ENCODE measurements around the gene PPM1M.
"Not testable (repeated sequence)": the region's sequence is repeated elsewhere in the genome, so short reads cannot be mapped to it uniquely, and the experiment has no call there.

The PPM1M gene

DNA sequence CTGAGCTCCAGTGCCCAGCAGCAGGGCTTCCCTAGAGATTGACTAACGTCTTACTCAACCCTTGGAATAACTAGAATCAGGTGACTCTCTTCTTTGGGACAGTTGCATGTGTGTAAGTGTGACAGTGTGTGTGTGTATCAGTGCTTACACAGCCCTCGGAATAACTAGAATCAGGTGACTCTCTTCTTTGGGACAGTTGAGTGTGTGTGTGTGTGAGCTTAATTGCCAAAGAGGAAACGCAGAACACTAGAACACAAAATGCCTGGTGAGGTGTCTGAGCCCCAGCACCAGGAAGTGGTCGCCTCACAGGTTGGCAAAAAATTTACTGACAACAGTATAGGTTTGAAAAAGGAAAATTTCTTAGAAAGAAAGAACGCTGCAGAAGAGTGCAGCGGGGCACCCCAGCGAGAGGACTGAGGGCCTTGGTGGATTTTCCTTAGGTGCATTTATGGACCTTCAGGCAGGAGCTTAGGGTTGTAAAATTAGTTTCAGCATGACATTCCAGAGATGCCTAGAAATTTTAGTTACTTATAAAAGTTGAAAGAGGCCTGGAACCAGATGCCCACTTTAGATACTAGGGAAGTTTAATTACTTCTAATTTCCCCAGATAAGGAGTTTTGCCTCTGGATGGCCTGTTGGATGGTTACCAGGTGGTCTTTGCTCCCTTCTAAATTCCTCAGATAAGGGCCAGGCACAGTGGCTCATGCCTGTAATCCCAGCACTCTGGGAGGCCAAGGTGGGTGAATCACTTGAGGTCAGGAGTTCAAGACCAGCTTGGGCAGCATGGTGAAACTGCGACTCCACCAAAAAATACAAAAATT, 36.6 kb downstream of the PPM1M start (continued):
- TF ChIP-seq ZNF626 (tag by site-specific recombination; IDR thresholded peaks at IDR 0.05) (no peak), ZNF433 (tag by site-specific recombination; IDR thresholded peaks at IDR 0.05; ENCODE audit: low read depth) (no peak)
- TF ChIP-seq, protein P1, sequence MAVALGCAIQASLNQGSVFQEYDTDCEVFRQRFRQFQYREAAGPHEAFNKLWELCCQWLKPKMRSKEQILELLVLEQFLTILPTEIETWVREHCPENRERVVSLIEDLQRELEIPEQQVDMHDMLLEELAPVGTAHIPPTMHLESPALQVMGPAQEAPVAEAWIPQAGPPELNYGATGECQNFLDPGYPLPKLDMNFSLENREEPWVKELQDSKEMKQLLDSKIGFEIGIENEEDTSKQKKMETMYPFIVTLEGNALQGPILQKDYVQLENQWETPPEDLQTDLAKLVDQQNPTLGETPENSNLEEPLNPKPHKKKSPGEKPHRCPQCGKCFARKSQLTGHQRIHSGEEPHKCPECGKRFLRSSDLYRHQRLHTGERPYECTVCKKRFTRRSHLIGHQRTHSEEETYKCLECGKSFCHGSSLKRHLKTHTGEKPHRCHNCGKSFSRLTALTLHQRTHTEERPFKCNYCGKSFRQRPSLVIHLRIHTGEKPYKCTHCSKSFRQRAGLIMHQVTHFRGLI (tag by site-specific recombination; IDR thresholded peaks at IDR 0.05) = no peak

DNA sequence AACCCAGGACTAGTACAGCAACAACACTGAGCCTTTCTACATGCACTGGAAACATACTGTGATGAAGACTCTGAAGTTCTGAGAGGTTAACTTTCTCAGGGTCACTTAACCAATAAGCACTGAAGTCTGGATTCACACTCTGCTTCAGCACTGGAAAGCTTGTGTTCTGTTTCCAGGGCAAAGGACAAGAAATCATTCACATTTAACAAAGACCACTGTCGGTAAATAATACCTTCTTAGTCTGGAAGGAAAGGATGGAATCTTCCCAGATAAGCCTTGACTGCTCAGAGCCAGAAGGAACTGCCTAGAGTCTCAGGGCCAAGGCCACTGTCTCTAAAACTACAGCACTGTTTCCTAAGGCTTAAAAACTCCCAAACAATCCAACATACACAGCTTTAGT, 37.7 kb downstream of the PPM1M start:
- POLR2A ChIA-PET = no interaction called here
- Histone ChIP-seq H3K36me3 (ENCODE audit: control insufficient read depth in 2 of 2, insufficient read depth in 1 of 2, low read length in 2 of 2) (peaks cover 0 to 4% of the 10 kb centered on the region in 2 experiments; a peak in 1 of 3 replicates), H3K9me3 (ENCODE audit: control insufficient read depth, insufficient read depth, low read depth, low read length) (no peaks in the 10 kb centered on the region), H3K27ac (ENCODE audit: extremely low read depth, low read depth, low read length) (no peak overlapping the region), H3K4me3 (ENCODE audit: low read depth, low read length) (no peak overlapping the region), H3K4me1 (ENCODE audit: control insufficient read depth, insufficient read depth, low read length) (no peaks in the 10 kb centered on the region)
- TF ChIP-seq KLF9 (tag by site-specific recombination; IDR thresholded peaks at IDR 0.05; ENCODE audit: low read depth) (no peak), ZNF660 (tag by site-specific recombination; IDR thresholded peaks at IDR 0.05) (no peak), ZNF24 (tag by site-specific recombination; IDR thresholded peaks at IDR 0.05) (no peak), KLF7 (tag by site-specific recombination; IDR thresholded peaks at IDR 0.05; ENCODE audit: borderline replicate concordance) (no peak), OSR2 (tag by site-specific recombination; IDR thresholded peaks at IDR 0.05) (no peak), TSHZ1 (tag by site-specific recombination; IDR thresholded peaks at IDR 0.05; ENCODE audit: borderline replicate concordance) (no peak), ZNF624 (tag by site-specific recombination; IDR thresholded peaks at IDR 0.05) (no peak), ZNF747 (tag by site-specific recombination; IDR thresholded peaks at IDR 0.05) (no peak), ZNF366 (tag by site-specific recombination; conservative IDR thresholded peaks at IDR 0.05) (no peak), SP2 (tag by site-specific recombination; IDR thresholded peaks at IDR 0.05) (no peak), ZNF211 (tag by site-specific recombination; IDR thresholded peaks at IDR 0.05; ENCODE audit: low read depth) (no peak)
- TF ChIP-seq, protein P2, sequence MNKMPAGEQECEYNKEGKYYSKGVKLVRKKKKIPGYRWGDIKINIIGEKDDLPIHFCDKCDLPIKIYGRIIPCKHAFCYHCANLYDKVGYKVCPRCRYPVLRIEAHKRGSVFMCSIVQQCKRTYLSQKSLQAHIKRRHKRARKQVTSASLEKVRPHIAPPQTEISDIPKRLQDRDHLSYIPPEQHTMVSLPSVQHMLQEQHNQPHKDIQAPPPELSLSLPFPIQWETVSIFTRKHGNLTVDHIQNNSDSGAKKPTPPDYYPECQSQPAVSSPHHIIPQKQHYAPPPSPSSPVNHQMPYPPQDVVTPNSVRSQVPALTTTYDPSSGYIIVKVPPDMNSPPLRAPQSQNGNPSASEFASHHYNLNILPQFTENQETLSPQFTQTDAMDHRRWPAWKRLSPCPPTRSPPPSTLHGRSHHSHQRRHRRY (tag by site-specific recombination; IDR thresholded peaks at IDR 0.05) = no peak
- TF ChIP-seq, protein P3, sequence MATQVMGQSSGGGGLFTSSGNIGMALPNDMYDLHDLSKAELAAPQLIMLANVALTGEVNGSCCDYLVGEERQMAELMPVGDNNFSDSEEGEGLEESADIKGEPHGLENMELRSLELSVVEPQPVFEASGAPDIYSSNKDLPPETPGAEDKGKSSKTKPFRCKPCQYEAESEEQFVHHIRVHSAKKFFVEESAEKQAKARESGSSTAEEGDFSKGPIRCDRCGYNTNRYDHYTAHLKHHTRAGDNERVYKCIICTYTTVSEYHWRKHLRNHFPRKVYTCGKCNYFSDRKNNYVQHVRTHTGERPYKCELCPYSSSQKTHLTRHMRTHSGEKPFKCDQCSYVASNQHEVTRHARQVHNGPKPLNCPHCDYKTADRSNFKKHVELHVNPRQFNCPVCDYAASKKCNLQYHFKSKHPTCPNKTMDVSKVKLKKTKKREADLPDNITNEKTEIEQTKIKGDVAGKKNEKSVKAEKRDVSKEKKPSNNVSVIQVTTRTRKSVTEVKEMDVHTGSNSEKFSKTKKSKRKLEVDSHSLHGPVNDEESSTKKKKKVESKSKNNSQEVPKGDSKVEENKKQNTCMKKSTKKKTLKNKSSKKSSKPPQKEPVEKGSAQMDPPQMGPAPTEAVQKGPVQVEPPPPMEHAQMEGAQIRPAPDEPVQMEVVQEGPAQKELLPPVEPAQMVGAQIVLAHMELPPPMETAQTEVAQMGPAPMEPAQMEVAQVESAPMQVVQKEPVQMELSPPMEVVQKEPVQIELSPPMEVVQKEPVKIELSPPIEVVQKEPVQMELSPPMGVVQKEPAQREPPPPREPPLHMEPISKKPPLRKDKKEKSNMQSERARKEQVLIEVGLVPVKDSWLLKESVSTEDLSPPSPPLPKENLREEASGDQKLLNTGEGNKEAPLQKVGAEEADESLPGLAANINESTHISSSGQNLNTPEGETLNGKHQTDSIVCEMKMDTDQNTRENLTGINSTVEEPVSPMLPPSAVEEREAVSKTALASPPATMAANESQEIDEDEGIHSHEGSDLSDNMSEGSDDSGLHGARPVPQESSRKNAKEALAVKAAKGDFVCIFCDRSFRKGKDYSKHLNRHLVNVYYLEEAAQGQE (tag by site-specific recombination; IDR thresholded peaks at IDR 0.05) = no peak
- CTCF ChIA-PET = no interaction called here

DNA sequence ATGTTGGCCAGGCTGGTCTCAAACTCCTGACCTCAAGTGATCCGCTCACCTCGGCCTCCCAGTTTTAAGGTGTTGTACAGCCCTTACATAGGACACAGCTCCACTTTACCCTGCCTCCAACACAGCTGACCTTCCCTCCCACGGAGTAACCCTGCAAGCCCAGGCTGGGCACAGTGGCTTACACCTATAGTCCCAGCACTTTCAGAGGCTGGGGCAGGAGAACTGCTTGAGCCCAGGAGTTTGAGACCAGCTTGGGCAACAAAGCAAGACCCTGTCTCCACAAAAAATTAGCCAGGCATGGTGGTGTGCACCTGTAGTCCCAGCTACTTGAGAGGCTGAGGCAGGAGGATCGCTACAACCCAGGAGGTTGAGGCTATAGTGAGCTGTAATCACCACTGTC, 38.5 kb downstream of the PPM1M start:
- H3K9me3 ChIP-seq (ENCODE audit: control insufficient read depth, insufficient read depth, low read depth, low read length); POLR2A ChIA-PET; H3K4me3 ChIP-seq (ENCODE audit: low read depth, low read length); H3K4me1 ChIP-seq (ENCODE audit: control insufficient read depth, insufficient read depth, low read length); H3K36me3 ChIP-seq (ENCODE audit: control insufficient read depth in 2 of 2, insufficient read depth in 1 of 2, low read length in 2 of 2); H3K27ac ChIP-seq (ENCODE audit: extremely low read depth, low read depth, low read length): not testable (repeated sequence)
- CTCF ChIA-PET = interaction anchor here (1.1 to 1.8 kb wide), 2 partner anchors 46 to 53 kb away, joined by 3 to 5 read pairs; partner anchors contain the start of gene TWF2

Measured in HEK293 (cell line).